IMR-90 (cell line): ENCODE data around the gene NTRK3. TPM values are rescaled to one million over a fixed set of nuclear protein-coding genes. Genes with fewer than 3 reads are reported as not detected.

Experiments used
- ATAC-seq: fragments of 200-7000 bp; cut with Tn5 transposase; 2 replicates; pipeline ENCODE4 v1.9.1; 2020; ENCODE audit warnings: low read depth, mild to moderate bottlenecking, moderate library complexity
- BruUV-seq: library from RNA; stranded (reverse); fragments of 400-500 nt; replicated peaks from 2 replicates; lab custom pipeline; 2021; lab: Mats Ljungman, UMichigan
- CTCF ChIA-PET: fragments of 300-600 bp; formaldehyde crosslinking; extraction: SDS; loops from one replicate; lab custom pipeline; 2021; ENCODE audit warnings: antibody characterized with exemption; lab: Yijun Ruan, JAX
- POLR2A ChIA-PET: fragments of 300-600 bp; sonication (Branson Sonifier 250); formaldehyde crosslinking; loops from one replicate; lab custom pipeline; 2022; ENCODE audit warnings: antibody characterized with exemption; ENCODE audit not compliant: unreplicated experiment; lab: Charles Lee
- DNase-seq: peaks from one replicate; pipeline ENCODE4 v3.0.0; 2013
- H2AFZ ChIP-seq: replicated peaks from 2 replicates; pipeline ENCODE3; 2013; ENCODE audit warnings: low read length, mild to moderate bottlenecking; ENCODE audit not compliant: poor library complexity
- H2AK5ac ChIP-seq: 2 replicates; pipeline ENCODE4 v1.6.1; 2013; ENCODE audit warnings: low read depth, low read length, inconsistent platforms
- H2AK9ac ChIP-seq: replicated peaks from 2 replicates; pipeline ENCODE3; 2013; ENCODE audit warnings: mild to moderate bottlenecking, low read depth, low read length, moderate library complexity; ENCODE audit not compliant: poor library complexity
- H2BK120ac ChIP-seq: 2 replicates; pipeline ENCODE4 v1.6.1; 2013; ENCODE audit warnings: low read depth, low read length, inconsistent platforms
- H2BK15ac ChIP-seq: 3 replicates; pipeline ENCODE4 v1.6.1; 2013; ENCODE audit warnings: low read depth, low read length, inconsistent platforms
- H2BK20ac ChIP-seq: 2 replicates; pipeline ENCODE4 v1.6.1; 2013; ENCODE audit warnings: low read depth, mild to moderate bottlenecking, inconsistent platforms, low read length, moderate library complexity
- H2BK5ac ChIP-seq: 2 replicates; pipeline ENCODE4 v1.6.1; 2013; ENCODE audit warnings: mild to moderate bottlenecking, low read depth, low read length, inconsistent platforms; ENCODE audit not compliant: poor library complexity, severe bottlenecking
- H3K14ac ChIP-seq: replicated peaks from 2 replicates; pipeline ENCODE4 v1.6.1; 2013; ENCODE audit warnings: low read depth, low read length, inconsistent platforms
- H3K18ac ChIP-seq: 2 replicates; pipeline ENCODE4 v1.6.1; 2013; ENCODE audit warnings: low read depth, low read length, control low read depth
- H3K23ac ChIP-seq: 2 replicates; pipeline ENCODE4 v1.6.1; 2013; ENCODE audit warnings: low read depth, low read length, inconsistent platforms
- H3K27ac ChIP-seq: 2 replicates; pipeline ENCODE4 v1.5.1; 2013; ENCODE audit warnings: mild to moderate bottlenecking, control low read depth, low read length; ENCODE audit not compliant: insufficient read depth
- H3K27me3 ChIP-seq: 2 replicates; pipeline ENCODE4 v1.6.1; 2013; ENCODE audit warnings: low read length; ENCODE audit not compliant: control insufficient read depth, insufficient read depth
- H3K36me3 ChIP-seq: 2 replicates; pipeline ENCODE4 v1.6.1; 2013; ENCODE audit warnings: low read length, mixed read lengths; ENCODE audit not compliant: control insufficient read depth, insufficient read depth
- H3K4ac ChIP-seq: 2 replicates; pipeline ENCODE4 v1.6.1; 2013; ENCODE audit warnings: low read depth, low read length, inconsistent platforms
- H3K4me1 ChIP-seq: 2 replicates; pipeline ENCODE4 v1.6.1; 2013; ENCODE audit warnings: low read length, mixed read lengths; ENCODE audit not compliant: control insufficient read depth, insufficient read depth
- H3K4me2 ChIP-seq: 2 replicates; pipeline ENCODE4 v1.6.1; 2013; ENCODE audit warnings: low read depth, mild to moderate bottlenecking, control low read depth, low read length, moderate library complexity
- H3K4me3 ChIP-seq: 2 replicates; pipeline ENCODE4 v1.5.1; 2013; ENCODE audit warnings: low read depth, mild to moderate bottlenecking, control low read depth, low read length, moderate library complexity; ENCODE audit not compliant: insufficient read depth
- H3K56ac ChIP-seq: 2 replicates; pipeline ENCODE4 v1.6.1; 2013; ENCODE audit warnings: low read length, inconsistent platforms; ENCODE audit not compliant: insufficient read depth; ENCODE audit errors: extremely low read depth
- H3K79me1 ChIP-seq, 2 experiments: 2 replicates each; pipeline ENCODE4 v1.6.1; 2013; ENCODE audit warnings: low read length in 2 of 2, inconsistent platforms in 1 of 2, low read depth in 1 of 2
- H3K9ac ChIP-seq: 2 replicates; pipeline ENCODE4 v1.6.1; 2013; ENCODE audit warnings: low read depth, low read length, control low read depth
- H3K9me1 ChIP-seq: 2 replicates; pipeline ENCODE4 v1.6.1; 2013; ENCODE audit warnings: low read length, inconsistent platforms; ENCODE audit not compliant: insufficient read depth
- H3K9me3 ChIP-seq: 2 replicates; pipeline ENCODE4 v1.6.1; 2013; ENCODE audit warnings: low read length; ENCODE audit not compliant: control insufficient read depth, insufficient read depth
- H4K20me1 ChIP-seq: 2 replicates; pipeline ENCODE4 v1.6.1; 2013; ENCODE audit warnings: low read length, inconsistent platforms; ENCODE audit not compliant: insufficient read depth
- H4K5ac ChIP-seq: 2 replicates; pipeline ENCODE4 v1.6.1; 2013; ENCODE audit warnings: mild to moderate bottlenecking, low read depth, low read length, control low read depth
- H4K8ac ChIP-seq, 2 experiments: 2 replicates each; pipeline ENCODE4 v1.6.1; 2013; ENCODE audit warnings: low read depth in 2 of 2, low read length in 2 of 2, control low read depth in 1 of 2, inconsistent platforms in 1 of 2
- H4K91ac ChIP-seq: 2 replicates; pipeline ENCODE4 v1.6.1; 2013; ENCODE audit warnings: low read depth, low read length, inconsistent platforms; ENCODE audit not compliant: insufficient read depth
- BHLHE40 ChIP-seq: fragments of 150-350 bp; IDR thresholded peaks from 2 replicates; pipeline ENCODE4 v1.6.1; 2016; ENCODE audit warnings: mild to moderate bottlenecking, low read depth, low read length
- CEBPB ChIP-seq: IDR thresholded peaks from 2 replicates; pipeline ENCODE4 v1.6.1; 2012; ENCODE audit warnings: low read depth, low read length, improper control_type of control experiment
- CHD1 ChIP-seq: IDR thresholded peaks from 2 replicates; pipeline ENCODE4 v1.6.1; 2012; ENCODE audit warnings: low read depth, low read length, improper control_type of control experiment
- FOS ChIP-seq: fragments of 150-350 bp; IDR thresholded peaks from 2 replicates; pipeline ENCODE4 v1.6.1; 2016; ENCODE audit warnings: low read depth, low read length
- MAFK ChIP-seq: IDR thresholded peaks from 2 replicates; pipeline ENCODE4 v1.6.1; 2012; ENCODE audit warnings: low read depth, low read length, improper control_type of control experiment
- MAZ ChIP-seq: IDR thresholded peaks from 2 replicates; pipeline ENCODE4 v1.6.1; 2012; ENCODE audit warnings: low read depth, mild to moderate bottlenecking, low read length, improper control_type of control experiment, moderate library complexity, borderline replicate concordance
- MXI1 ChIP-seq: IDR thresholded peaks from 2 replicates; pipeline ENCODE4 v1.6.1; 2012; ENCODE audit warnings: low read depth, mild to moderate bottlenecking, low read length, moderate library complexity, borderline replicate concordance
- NFE2L2 ChIP-seq: fragments of 150-350 bp; IDR thresholded peaks from 2 replicates; pipeline ENCODE4 v1.6.1; 2016; ENCODE audit warnings: low read depth, mild to moderate bottlenecking, low read length
- POLR2A ChIP-seq: IDR thresholded peaks from 2 replicates; pipeline ENCODE4 v1.6.1; 2012; ENCODE audit warnings: mild to moderate bottlenecking, low read depth, low read length
- RAD21 ChIP-seq: IDR thresholded peaks from 2 replicates; pipeline ENCODE4 v1.6.1; 2012; ENCODE audit warnings: low read length, improper control_type of control experiment
- RCOR1 ChIP-seq: IDR thresholded peaks from 2 replicates; pipeline ENCODE4 v1.6.1; 2012; ENCODE audit warnings: mild to moderate bottlenecking, low read length, improper control_type of control experiment; ENCODE audit not compliant: insufficient replicate concordance
- RFX5 ChIP-seq: IDR thresholded peaks from 2 replicates; pipeline ENCODE4 v1.8.0; 2012; ENCODE audit warnings: low read depth, mild to moderate bottlenecking, low read length, moderate library complexity
- SMC3 ChIP-seq: fragments of 150-350 bp; IDR thresholded peaks from 2 replicates; pipeline ENCODE4 v1.6.1; 2016; ENCODE audit warnings: low read depth, mild to moderate bottlenecking, antibody characterized with exemption, low read length, moderate library complexity
- WGBS, 2 experiments: methylation state at CpG; one replicate each; pipeline versions ENCODE4 v1.1.5 to v1.1.7; 2013; ENCODE audit warnings: missing lambda C conversion rate in 2 of 2; ENCODE audit not compliant: insufficient read length in 1 of 2; ENCODE audit errors: extremely low coverage in 2 of 2; 5-methylcytosine and 5-hydroxymethylcytosine counted together
- dilution Hi-C: fragments of 300-500 bp; cut with HindIII; formaldehyde crosslinking; loops from one replicate; pipeline ENCODE4 v1.14.3; 2018; ENCODE audit warnings: low sequenced_read_pairs; ENCODE audit not compliant: unreplicated experiment
- in situ Hi-C: fragments of 300-500 bp; cut with MboI; formaldehyde crosslinking; loops from 3 replicates; pipeline ENCODE4 v1.14.3; 2019; ENCODE audit warnings: low sequenced_read_pairs, inconsistent platforms, mixed read lengths
- intact Hi-C: fragments of 100-400 bp; cut with micrococcal nuclease; formaldehyde crosslinking; loops from 2 replicates; pipeline ENCODE4 v1.10.0; 2022
- polyA plus RNA-seq, 3 experiments: library from polyadenylated mRNA; depleted of rRNA; stranded (reverse); fragments of >200 nt; gene quantifications; 2 replicates each; pipeline ENCODE4 v1.2.3, GENCODE V29; 2012; ENCODE audit warnings: low replicate concordance in 1 of 3
- total RNA-seq: library from RNA; depleted of rRNA; stranded (reverse); fragments of >200 nt; gene quantifications from 2 replicates; pipeline ENCODE4 v1.2.3, GENCODE V29; 2012
- TF ChIP-seq, protein P1 (sequence below): fragments of 150-350 bp; IDR thresholded peaks from 2 replicates; pipeline ENCODE4 v1.6.1; 2016; ENCODE audit warnings: low read depth, mild to moderate bottlenecking, low read length, moderate library complexity, borderline replicate concordance
- TF ChIP-seq, protein P2 (sequence below): conservative IDR thresholded peaks from 2 replicates; pipeline ENCODE4 v1.5.1; 2012; ENCODE audit warnings: mild to moderate bottlenecking, low read depth, low read length, improper control_type of control experiment
- TF ChIP-seq, protein P3 (sequence below): fragments of 150-350 bp; IDR thresholded peaks from 2 replicates; pipeline ENCODE4 v1.6.1; 2017; ENCODE audit warnings: mild to moderate bottlenecking, antibody characterized with exemption, low read length, low read depth

The NTRK3 gene
- total and polyA plus RNA-seq, 2 of the 4 experiments (the other 2 are of a cell fraction), result under 0.01 to 0.15 TPM

DNA sequence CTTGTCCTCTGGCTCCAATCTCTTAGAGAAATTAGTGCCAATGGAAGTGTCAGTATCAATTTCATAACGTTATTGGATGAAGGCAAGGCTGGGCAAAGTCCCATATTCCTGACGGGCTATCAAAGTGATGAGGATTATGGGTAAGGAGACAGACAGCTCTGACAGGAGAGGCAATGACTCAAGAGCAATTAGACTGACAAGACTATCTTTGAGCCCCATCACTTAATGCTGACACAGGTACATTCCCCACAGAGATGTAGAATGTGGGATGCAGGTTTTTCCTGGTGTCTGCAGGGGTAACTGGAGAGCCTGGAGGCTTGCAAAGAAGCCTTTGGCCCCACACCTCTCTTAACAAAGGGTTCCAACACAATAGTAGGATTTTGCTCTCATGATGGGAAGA lies 208.3 kb downstream of the NTRK3 start:
- Histone ChIP-seq H4K5ac (no peak overlapping the region), H3K9ac (no peak overlapping the region), H3K4me2 (no peak overlapping the region), H3K23ac (no peak overlapping the region), H3K27me3 (no peaks in the 10 kb centered on the region), H3K56ac (no peak overlapping the region), H3K79me1 (no peaks in the 10 kb centered on the region), H2BK120ac (no peak overlapping the region), H3K14ac (no peak overlapping the region), H3K18ac (no peak overlapping the region), H2AK5ac (no peak overlapping the region), H3K36me3 (no peaks in the 10 kb centered on the region), H2BK15ac (no peak overlapping the region), H2AFZ (no peak overlapping the region), H3K27ac (no peak overlapping the region), H3K4me1 (no peaks in the 10 kb centered on the region), H3K4ac (no peak overlapping the region), H2BK5ac (no peak overlapping the region), H3K9me3 (peaks cover 22% of the 10 kb centered on the region), H3K4me3 (no peak overlapping the region), H2AK9ac (no peak overlapping the region), H4K20me1 (no peaks in the 10 kb centered on the region), H2BK20ac (no peak overlapping the region), H4K8ac (no peak overlapping the region), H4K91ac (no peak overlapping the region), H3K9me1 (no peaks in the 10 kb centered on the region)
- no CpG with 5 or more reads among the region's 2 CpGs for WGBS, 2 experiments
- TF ChIP-seq CEBPB, result no peak
- TF ChIP-seq NFE2L2, result no peak
- TF ChIP-seq, protein P1, sequence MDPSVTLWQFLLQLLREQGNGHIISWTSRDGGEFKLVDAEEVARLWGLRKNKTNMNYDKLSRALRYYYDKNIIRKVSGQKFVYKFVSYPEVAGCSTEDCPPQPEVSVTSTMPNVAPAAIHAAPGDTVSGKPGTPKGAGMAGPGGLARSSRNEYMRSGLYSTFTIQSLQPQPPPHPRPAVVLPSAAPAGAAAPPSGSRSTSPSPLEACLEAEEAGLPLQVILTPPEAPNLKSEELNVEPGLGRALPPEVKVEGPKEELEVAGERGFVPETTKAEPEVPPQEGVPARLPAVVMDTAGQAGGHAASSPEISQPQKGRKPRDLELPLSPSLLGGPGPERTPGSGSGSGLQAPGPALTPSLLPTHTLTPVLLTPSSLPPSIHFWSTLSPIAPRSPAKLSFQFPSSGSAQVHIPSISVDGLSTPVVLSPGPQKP, result no peak
- TF ChIP-seq CHD1, result no peak
- no peak for TF ChIP-seq MAFK
- TF ChIP-seq BHLHE40, result no peak
- TF ChIP-seq RFX5, result no peak
- TF ChIP-seq, protein P2, sequence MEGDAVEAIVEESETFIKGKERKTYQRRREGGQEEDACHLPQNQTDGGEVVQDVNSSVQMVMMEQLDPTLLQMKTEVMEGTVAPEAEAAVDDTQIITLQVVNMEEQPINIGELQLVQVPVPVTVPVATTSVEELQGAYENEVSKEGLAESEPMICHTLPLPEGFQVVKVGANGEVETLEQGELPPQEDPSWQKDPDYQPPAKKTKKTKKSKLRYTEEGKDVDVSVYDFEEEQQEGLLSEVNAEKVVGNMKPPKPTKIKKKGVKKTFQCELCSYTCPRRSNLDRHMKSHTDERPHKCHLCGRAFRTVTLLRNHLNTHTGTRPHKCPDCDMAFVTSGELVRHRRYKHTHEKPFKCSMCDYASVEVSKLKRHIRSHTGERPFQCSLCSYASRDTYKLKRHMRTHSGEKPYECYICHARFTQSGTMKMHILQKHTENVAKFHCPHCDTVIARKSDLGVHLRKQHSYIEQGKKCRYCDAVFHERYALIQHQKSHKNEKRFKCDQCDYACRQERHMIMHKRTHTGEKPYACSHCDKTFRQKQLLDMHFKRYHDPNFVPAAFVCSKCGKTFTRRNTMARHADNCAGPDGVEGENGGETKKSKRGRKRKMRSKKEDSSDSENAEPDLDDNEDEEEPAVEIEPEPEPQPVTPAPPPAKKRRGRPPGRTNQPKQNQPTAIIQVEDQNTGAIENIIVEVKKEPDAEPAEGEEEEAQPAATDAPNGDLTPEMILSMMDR, result no peak
- no peak for TF ChIP-seq POLR2A
- TF ChIP-seq MAZ, result no peak
- no peak for TF ChIP-seq RAD21
- TF ChIP-seq RCOR1, result no peak
- TF ChIP-seq FOS, result no peak
- TF ChIP-seq SMC3, result no peak
- no peak for TF ChIP-seq MXI1
- TF ChIP-seq, protein P3, sequence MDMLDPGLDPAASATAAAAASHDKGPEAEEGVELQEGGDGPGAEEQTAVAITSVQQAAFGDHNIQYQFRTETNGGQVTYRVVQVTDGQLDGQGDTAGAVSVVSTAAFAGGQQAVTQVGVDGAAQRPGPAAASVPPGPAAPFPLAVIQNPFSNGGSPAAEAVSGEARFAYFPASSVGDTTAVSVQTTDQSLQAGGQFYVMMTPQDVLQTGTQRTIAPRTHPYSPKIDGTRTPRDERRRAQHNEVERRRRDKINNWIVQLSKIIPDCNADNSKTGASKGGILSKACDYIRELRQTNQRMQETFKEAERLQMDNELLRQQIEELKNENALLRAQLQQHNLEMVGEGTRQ, result no peak
- no TSS peak for BruUV-seq
- ATAC-seq, result no peak
- no peak for DNase-seq
- ChIA-PET CTCF (no interaction called here), POLR2A (no interaction called here)
- in situ Hi-C loops (no loop called here), dilution Hi-C loops (no loop called here), intact Hi-C loops (no loop called here)
